A673 (cell line): ENCODE data around the gene DCC. TPM values are rescaled to one million over a fixed set of nuclear protein-coding genes. Genes with fewer than 3 reads are reported as not detected.

Experiments
- BruUV-seq: library from RNA; stranded (reverse); fragments of 400-500 nt; replicated peaks from 2 replicates; lab custom pipeline; 2021; lab: Mats Ljungman, UMichigan
- CTCF ChIA-PET: fragments of 300-600 bp; sonication (Branson Sonifier 250); formaldehyde crosslinking; loops from one replicate; lab custom pipeline; 2022; ENCODE audit warnings: antibody characterized with exemption; lab: Charles Lee
- POLR2A ChIA-PET: fragments of 300-600 bp; sonication (Branson Sonifier 250); formaldehyde crosslinking; loops from one replicate; lab custom pipeline; 2022; ENCODE audit warnings: antibody characterized with exemption; ENCODE audit not compliant: low non-redundant PET; lab: Charles Lee
- DNase-seq: peaks from one replicate; pipeline ENCODE4 v3.0.0-alpha.2; 2015; ENCODE audit warnings: low spot score
- H3K27ac ChIP-seq: fragments of 200-600 bp; sonication (generic); 2 replicates; pipeline ENCODE4 v1.5.1; 2016; ENCODE audit warnings: mixed run types, low read depth, mild to moderate bottlenecking, mixed read lengths, antibody characterized with exemption, low read length; ENCODE audit not compliant: poor library complexity, severe bottlenecking
- H3K27me3 ChIP-seq: fragments of 200-600 bp; sonication (generic); replicated peaks from 2 replicates; pipeline ENCODE4 v1.6.1; 2017; ENCODE audit warnings: mixed run types, low read depth, mild to moderate bottlenecking, mixed read lengths, antibody characterized with exemption, low read length; ENCODE audit not compliant: insufficient read depth, poor library complexity
- H3K36me3 ChIP-seq: fragments of 200-600 bp; sonication (generic); 2 replicates; pipeline ENCODE4 v1.6.1; 2016; ENCODE audit warnings: mixed run types, mild to moderate bottlenecking, mixed read lengths, antibody characterized with exemption, low read length; ENCODE audit not compliant: insufficient read depth, poor library complexity, severe bottlenecking
- H3K4me1 ChIP-seq: fragments of 200-600 bp; sonication (generic); 2 replicates; pipeline ENCODE4 v1.6.1; 2017; ENCODE audit warnings: mixed run types, mild to moderate bottlenecking, mixed read lengths, antibody characterized with exemption, low read length; ENCODE audit not compliant: insufficient read depth, poor library complexity, severe bottlenecking
- H3K4me3 ChIP-seq: fragments of 200-600 bp; sonication (generic); 2 replicates; pipeline ENCODE4 v1.5.1; 2016; ENCODE audit warnings: low read depth, mixed run types, mild to moderate bottlenecking, mixed read lengths, low read length; ENCODE audit not compliant: poor library complexity, severe bottlenecking
- H3K9me3 ChIP-seq: fragments of 200-600 bp; sonication (generic); 2 replicates; pipeline ENCODE4 v1.6.1; 2016; ENCODE audit warnings: mixed run types, low read depth, mild to moderate bottlenecking, mixed read lengths, antibody characterized with exemption, low read length; ENCODE audit not compliant: poor library complexity, severe bottlenecking
- CTCF ChIP-seq: fragments of 300-800, 200-600 bp; sonication (generic); conservative IDR thresholded peaks from 2 replicates; pipeline ENCODE4 v1.5.1; 2017; ENCODE audit warnings: low read depth, mild to moderate bottlenecking, antibody characterized with exemption, low read length, moderate library complexity, mixed read lengths
- EZH2 ChIP-seq: fragments of 200-600 bp; sonication (generic); IDR thresholded peaks from 2 replicates; pipeline ENCODE4 v1.6.1; 2017; ENCODE audit warnings: borderline replicate concordance, low read depth, mild to moderate bottlenecking, mixed read lengths, antibody characterized with exemption, low read length; ENCODE audit not compliant: poor library complexity, severe bottlenecking
- intact Hi-C: fragments of 100-400 bp; cut with micrococcal nuclease; formaldehyde crosslinking; loops from one replicate; pipeline ENCODE4 v1.10.0; 2022; ENCODE audit not compliant: unreplicated experiment
- total RNA-seq: library from RNA; stranded (reverse); gene quantifications from 2 replicates; pipeline ENCODE4 v1.2.3, GENCODE V29; 2021

The DCC gene
- total RNA-seq, 1 experiment from 2014 or later: 93.0 TPM

- Histone ChIP-seq H3K36me3 (no peaks in the 10 kb centered on the region), H3K27ac (no peak overlapping the region), H3K9me3 (no peaks in the 10 kb centered on the region), H3K4me1 (peaks cover 23% of the 10 kb centered on the region), H3K27me3 (no peaks in the 10 kb centered on the region), H3K4me3 (no peak overlapping the region)
- DNase-seq: peak; percentile 82
- BruUV-seq: no TSS peak
- CTCF ChIA-PET: interaction anchor here (0.9 kb wide), 1 partner anchor 442 kb away, joined by 3 read pairs; no protein-coding TSS in a partner anchor
- TF ChIP-seq CTCF: peak; percentile 74
- no peak for TF ChIP-seq EZH2
- POLR2A ChIA-PET: no interaction called here
- intact Hi-C loops: loop anchor here (5.0 to 10.0 kb wide), 2 partner anchors 175 to 528 kb away; partner anchors contain the start of gene DCC
Measured at GRCh38 chr18:52869942-52870907, 530.2 kb downstream of the DCC start.

DNA sequence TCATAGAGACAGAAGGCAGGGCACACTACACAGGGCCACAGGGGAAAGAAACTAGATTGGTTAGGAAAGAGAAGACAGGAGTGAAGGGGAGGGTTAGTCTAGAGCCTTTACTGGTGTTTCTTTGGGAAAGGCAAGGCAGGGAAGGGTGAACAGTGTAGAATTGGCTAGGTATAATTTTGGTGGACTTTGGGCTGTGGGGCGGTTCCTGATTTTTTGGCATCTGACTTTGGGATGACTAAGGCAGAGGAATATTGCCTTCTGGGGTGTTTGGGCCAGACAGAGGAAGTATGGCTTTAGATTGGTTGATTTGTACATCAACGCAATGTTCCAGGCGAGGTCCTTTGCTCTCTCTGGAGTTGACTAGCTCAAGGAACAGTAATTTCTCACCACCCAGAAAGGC, 534.8 kb downstream of the DCC start:
- BruUV-seq: no TSS peak
- CTCF ChIA-PET: no interaction called here
- Histone ChIP-seq H3K27ac (no peak overlapping the region), H3K36me3 (no peaks in the 10 kb centered on the region), H3K4me3 (no peak overlapping the region), H3K4me1 (peaks cover 50% of the 10 kb centered on the region), H3K27me3 (no peaks in the 10 kb centered on the region), H3K9me3 (no peaks in the 10 kb centered on the region)
- POLR2A ChIA-PET: no interaction called here
- no peak for DNase-seq
- TF ChIP-seq CTCF (no peak), EZH2 (no peak)
- intact Hi-C loops: loop anchor here (5.0 to 10.0 kb wide), 2 partner anchors 180 to 532 kb away; partner anchors contain the start of gene DCC

DNA sequence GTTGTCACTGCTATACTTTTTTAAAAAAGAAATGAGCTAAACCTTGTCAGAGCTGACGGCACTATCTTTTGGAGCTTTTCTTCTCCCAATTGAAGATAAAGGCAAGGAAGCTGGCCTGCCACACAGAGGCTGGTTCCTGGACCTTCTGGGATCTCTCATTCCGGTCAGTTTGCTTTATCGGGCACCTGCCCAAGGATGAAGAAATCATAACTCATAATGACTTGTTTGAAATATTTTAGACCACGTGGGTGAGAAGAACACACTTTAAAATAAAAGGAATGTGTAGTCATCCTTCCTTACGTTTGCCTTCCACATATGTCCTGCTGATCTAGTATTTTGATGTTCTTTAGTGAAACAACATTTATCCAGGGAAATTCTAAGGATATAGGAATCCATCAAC, 535.7 kb downstream of the DCC start:
- TF ChIP-seq EZH2: no peak
- no peak for TF ChIP-seq CTCF
- Histone ChIP-seq H3K4me1 (peaks cover 46% of the 10 kb centered on the region), H3K27ac (no peak overlapping the region), H3K27me3 (no peaks in the 10 kb centered on the region), H3K36me3 (no peaks in the 10 kb centered on the region), H3K4me3 (no peak overlapping the region), H3K9me3 (peaks cover under 1% of the 10 kb centered on the region)
- no peak for DNase-seq
- no TSS peak for BruUV-seq
- POLR2A ChIA-PET: interaction anchor here (1.0 kb wide), 1 partner anchor 12 kb away, joined by 3 read pairs; no protein-coding TSS in a partner anchor
- intact Hi-C loops: loop anchor here (10.0 kb wide), 1 partner anchor 181 kb away; no protein-coding TSS in a partner anchor
- CTCF ChIA-PET: no interaction called here
